Ramos (cell line): ENCODE measurements around the gene TNFAIP8.

Experiments
- in situ Hi-C: fragments of 300-500 bp; cut with MboI; formaldehyde crosslinking; loops from one replicate; pipeline ENCODE4 v1.14.3; 2022; ENCODE audit warnings: low sequenced_read_pairs; ENCODE audit not compliant: unreplicated experiment

TNFAIP8 gene

DNA sequence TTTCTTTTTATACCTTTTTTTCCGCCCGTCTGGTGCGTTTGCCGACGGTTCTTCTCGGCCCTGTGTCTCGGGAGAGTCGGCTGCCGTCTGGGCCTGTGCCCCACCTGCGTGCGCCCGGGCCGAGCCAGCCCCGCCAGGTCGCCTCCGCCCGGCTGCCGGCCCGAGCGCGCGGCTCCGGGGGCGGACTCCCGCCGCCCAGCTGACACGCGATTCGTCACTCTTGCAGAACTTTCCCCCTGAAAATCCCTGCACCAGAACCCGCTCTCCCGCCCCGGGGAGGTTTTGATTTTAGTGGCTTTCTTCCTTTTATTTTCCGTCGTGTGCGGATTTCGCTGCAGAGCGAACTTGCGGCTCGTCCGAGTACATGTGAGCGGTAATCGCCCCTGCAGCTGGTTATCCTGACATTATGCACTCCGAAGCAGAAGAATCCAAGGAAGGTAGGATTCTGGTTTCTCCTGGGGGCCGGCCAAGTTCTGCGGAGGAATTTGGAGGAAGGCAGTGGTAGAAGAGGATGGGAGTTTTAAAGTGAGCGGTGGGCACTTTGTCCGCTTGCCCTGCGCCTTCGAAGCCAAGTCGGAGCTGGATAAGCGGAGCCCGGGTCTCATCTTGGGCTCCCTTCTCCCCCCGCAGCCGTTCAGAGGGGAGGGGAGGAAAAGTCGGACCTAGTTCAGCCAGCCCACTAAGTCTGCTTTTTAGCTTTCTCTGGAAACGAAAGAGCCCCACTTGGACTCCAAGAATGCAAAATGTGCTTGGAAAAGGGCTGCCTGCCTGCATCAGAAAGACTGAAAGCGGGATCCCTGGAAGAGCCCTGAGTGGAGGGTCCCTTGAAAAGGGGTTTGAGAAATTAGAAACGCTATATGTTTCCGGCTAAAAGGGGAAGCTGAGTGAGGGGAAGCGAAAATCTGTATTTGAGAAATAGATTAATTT is at the start of gene TNFAIP8:
TSS of gene TNFAIP8 (plus strand) at position 335 of the 927 bp plus-strand sequence. CDS start at position 407, 72 bp downstream.
- in situ Hi-C loops = no loop called here

DNA sequence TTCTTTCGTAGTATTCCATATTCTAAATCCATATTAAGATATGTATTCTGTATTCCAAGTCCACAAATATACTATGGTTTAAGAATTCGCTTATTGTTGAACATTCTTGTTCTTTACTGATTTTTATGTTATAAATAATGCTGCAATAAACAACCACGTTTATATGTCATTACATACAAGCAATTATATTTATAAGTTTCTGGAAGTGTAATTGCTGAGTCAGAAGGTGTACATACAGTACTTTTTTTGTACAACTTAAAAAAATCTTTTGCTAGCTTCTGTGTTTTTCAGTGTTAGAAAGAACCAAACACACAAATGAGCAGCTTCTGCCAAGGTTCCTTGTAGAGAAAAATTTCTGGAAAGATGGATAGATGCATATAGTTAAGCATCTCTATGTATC is 48.6 kb upstream of the TNFAIP8 start:
- in situ Hi-C loops = no loop called here

DNA sequence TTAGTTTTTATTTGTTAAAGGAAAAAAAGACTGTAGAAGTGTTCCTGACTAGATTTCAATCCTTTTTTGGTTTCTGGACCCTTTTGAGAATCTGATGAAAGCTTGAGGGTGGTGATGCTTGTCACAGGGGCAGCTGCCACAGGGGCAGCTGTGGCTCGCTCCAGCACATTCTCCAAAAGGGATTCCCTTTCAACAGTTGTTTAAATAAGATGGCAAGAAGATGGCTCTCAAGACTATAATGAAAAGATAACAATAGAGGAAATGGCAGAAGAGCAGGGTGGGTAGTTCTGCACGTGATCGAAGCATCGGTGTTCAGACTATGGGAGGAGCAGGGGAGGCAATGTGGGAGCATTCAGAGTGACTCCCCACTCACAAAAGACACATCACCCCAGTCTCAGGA is 46.5 kb upstream of the TNFAIP8 start:
- in situ Hi-C loops = no loop called here

DNA sequence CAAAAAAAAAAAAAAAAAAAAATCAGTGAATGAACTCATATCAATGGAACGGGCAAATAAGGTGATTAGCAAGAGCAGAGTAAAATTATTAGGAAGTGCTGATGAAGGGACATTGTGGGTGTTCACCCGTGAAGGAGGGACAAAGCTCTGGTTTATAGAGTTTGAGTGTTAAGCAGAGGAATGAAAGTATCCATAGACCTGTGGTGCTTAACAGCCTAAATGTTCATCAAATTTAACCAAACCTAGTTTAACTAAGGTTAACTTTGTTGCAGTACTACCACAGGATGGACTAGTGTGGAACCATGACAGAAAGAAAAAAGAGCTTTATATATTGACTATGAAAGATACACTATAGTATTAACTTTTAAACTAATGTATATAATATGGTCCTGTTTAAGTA is 44.1 kb upstream of the TNFAIP8 start:
- in situ Hi-C loops = no loop called here

DNA sequence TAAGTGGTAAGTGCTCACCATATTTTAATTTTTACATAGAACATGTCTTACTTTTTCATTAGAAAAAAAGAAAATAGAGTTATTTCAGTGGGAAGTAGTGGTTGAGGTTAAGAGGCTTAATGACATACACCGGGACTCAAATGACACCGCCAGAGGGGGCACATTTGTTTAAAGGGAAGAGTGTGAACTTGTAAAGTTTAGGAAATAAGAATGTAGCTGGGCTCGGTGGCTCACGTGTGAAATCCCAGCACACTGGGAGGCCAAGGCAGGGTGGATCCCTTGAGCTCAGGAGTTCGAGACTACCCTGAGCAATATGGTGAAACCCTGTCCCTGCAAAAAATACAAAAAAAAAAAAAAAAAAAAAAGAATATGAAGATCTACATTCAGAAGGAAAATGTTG is 43.4 kb upstream of the TNFAIP8 start:
- in situ Hi-C loops = no loop called here

DNA sequence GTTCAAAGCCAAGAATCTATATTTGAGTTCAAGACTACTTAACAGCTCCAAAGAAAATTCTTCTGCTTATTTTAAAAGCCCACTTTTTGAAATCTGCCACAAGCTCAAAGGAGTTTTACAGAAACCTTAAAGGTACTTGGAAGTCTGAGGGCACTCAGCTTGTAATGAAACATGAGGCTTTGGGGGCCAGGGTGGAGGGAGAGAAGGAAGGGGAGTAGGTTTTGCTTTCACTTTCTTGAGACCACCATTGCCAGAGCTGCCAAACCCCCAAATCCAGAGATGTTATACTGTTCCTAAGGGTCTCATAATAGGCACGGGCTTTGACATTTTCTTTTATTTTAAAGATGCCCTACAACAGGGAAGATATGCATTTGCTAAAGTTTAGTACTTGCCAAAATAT is 42.6 kb upstream of the TNFAIP8 start:
- in situ Hi-C loops = no loop called here

DNA sequence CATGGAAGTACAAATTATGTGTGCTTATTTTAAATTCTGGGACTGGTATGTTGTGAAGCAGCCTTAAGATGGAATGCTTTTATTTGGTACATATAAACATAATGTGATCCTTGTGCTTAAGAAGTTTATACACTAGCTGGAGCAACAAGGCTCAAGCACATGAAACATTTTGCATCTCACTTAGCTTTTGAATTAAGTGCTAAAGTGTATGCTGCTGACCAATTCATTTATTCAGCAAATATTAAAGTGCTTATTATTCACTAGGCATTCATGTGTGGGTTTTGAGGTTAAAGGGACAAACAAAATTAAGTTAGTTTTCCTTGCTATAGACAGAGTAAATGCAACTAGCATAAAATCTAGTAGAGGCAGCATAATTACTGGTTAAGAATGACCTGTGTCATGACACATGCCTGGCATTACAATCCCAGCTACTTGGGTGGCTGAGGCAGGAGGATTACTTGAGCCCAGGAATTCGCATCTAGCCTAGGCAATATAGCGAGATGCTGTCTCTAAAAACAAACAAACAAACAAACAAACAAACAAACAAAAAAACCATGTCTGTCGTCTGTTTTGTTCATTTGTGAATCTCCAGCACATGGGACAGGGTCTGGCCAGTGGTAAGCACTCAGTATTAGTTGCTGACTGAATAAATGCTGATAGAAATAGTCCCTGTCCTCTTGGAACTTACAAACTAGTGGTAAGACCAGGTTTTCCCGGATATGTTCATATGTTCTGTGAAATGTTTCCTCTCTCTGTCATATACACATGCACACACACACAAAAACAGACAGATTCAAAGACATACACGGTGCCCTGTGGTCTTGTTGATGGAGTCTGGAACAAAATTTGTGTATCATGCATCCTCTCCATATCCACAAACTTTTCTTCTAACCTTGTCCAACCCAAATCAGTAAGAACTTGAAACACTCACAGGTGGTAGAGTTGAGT is 41.9 kb upstream of the TNFAIP8 start:
- in situ Hi-C loops = no loop called here

DNA sequence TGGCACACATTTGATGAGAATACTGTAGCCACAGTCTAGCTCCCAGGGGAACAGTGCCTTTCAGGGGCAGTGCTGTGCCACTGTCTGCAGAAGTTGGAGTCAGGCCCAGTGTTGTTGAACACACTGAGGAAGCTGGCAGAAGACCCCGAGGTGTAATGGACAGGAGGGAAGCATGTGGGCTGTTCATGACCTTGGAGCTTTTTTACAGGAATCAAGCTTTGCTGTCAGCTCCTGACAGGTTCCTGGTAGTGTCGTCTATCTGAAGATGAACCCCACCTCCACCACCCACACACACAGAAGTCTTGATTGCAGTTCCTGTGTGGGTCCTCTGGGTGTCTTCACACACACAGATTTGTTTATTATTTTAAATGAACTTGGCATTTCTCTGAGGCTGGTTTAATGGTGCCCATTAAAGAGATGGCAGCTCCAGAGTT is 40.3 kb upstream of the TNFAIP8 start:
- in situ Hi-C loops = no loop called here

DNA sequence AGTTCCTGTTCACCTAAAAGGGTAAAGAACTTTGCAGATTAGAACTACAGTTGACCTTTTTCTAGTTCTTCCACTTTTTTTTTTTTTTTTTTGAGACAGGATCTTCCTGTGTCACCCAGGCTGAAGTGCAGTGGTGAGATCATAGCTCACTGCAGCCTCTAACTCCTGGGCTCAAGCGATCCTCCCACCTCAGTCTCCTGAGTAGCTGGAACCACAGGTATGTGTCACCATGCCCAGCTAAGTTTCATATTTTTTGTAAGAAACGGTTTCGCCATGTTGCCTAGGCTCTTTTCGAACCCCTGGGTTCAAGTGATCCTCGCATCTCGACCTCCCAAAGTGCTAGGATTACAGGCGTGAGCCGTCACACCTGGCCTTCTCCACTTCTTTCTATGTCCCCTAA is 39.7 kb upstream of the TNFAIP8 start:
- in situ Hi-C loops = no loop called here

DNA sequence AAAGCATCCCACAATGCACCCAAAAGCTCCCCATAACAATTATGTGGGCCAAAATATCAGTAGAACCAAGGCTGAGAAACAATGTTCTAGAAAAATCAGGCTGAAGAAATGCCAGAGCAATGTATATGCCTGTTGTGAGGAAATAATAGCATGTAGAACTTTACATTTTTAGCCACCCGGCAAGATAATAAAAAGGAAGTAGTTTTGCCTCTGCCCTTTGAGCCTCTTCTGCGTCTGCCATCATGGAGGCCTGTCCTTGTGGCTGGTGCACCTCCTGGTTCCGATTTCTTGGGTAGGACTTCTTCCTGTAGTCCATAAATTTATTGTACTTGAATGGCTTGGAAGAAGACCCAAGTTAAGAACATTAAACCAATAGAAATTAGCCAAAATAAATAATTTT is 38.9 kb upstream of the TNFAIP8 start:
- in situ Hi-C loops = no loop called here

DNA sequence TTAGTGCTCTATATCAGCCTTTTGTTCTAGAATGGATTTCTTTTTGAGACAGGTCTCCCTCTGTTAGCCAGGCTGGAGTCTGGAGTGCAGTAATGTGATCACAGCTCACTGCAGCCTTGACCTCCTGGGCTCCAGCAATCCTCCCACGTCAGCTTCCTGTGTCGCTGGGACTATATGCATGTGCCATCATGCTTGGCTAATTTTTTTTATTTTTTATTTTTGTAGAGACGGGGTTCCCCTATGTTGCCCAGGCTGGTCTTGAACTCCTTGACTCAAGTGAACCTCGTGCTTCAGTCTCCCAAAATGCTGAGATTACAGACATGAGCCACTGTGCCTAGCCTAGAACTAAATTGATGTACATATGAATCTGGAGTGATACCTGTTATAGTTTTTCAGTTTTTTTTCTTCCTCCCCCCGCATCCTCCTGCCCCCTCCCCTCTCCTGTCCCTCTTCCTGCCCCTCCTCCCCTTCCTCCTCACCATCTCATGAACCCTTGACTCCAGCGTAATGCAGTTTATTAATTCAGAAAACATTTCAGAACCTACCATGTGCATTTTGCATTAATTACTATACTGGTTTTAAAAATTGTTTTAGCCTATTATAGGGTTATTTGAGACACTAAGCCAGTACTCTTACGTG is 37.4 kb upstream of the TNFAIP8 start:
- in situ Hi-C loops = no loop called here

DNA sequence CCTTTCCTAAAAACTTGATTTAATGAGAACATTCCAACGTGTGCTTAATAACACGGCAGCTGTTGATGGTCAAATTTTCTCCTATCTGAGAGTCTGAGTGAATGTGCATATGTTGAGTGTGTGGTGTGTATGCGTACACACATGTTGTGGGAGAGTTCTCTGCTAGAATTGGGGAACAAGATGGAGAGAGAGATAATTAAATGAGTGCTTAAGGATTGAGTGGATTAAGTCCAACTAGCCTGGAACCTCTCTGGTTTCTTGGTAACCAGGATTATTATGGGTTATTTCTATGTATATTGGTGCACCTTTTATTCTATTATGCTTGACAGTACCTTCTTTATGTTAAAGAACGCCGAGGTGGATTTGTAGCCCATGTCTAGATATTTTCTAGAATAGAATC is 36.4 kb upstream of the TNFAIP8 start:
- in situ Hi-C loops = no loop called here

DNA sequence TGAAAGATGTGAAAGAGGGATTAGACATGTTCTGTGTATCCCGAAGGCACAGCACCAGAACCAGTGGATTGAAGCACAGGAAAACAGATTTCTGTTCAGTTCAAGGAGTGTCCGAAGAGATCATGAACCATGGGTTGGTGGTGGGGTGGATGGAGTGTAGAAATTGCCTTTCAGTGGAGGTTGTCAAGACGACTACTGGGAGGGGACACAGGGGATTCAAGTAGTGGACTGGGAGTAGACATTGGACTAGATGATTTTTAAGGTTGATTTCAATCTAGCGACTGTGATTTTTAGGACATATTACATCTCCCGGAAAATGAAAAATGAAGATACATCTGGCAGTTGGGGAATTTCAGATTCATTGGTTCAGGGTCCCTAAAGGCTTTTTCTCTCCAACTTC is 35.9 kb upstream of the TNFAIP8 start:
- in situ Hi-C loops = loop anchor here (5.0 kb wide), 1 partner anchor 92 kb away; no protein-coding TSS in a partner anchor

DNA sequence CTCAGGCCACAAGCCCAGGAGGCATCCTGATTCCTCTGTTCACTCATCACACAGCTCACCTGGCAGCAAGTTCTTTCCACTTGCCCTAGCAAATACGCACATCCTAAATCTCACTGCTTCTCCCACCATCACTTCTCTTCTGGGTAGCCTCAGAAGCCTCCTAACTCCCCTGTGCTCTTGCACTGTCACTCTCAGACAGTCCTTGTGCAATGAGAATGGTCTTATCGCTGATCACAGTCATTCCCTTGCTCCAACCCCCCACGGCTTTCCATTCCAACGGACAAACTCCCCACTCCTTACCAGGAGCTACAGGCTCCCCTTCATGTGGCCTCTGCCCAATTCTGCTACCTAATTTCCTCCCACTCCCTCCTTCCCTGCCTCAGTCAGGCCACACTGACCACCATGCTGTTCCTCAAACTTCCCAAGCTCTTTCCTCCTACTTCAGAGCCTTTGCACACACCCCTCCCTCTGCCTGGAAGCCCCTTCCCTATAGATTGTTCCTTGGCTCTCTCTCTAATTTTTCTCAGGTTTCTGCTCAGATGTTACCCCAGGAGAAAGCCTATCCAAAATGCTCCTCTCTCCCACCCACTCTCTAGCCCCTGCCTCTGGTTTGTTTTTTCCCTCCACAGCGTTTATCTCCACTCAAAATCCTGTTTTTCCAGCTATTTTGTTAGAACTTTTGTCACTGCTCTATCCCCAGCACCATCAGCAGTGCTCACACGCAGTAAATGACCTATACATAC is 34.1 kb upstream of the TNFAIP8 start:
- in situ Hi-C loops = loop anchor here (5.0 kb wide), 1 partner anchor 91 kb away; no protein-coding TSS in a partner anchor

DNA sequence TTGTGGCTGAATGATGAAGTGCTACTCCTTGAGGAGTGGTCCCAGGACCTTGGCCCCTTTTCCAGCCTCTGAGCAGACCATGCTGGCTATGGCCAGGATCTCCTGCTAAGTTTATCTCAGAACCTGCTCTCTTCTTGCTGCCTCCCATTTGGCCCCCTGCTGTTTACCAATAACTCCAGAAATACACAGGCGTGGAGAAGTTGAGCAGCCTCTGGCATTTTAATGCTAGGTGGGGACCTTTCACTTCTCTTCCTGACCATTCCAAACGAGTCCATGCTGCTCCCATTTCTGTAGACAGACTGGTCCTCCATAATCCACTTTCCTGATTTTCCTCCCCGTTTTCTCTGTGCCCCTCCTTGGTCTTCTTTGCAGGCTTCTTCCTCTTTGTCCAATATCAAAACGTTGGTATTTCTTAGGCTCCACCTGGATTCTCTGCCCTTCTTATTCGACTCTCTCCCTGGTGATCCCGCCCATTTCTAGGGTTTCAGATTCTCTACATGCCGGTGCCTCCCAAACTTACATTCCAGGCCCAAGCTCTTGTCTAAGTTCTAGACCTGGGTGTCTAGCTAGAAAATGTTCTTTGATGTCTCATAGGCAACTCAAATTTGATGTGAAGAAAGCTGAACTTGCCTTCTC is 33.4 kb upstream of the TNFAIP8 start:
- in situ Hi-C loops = loop anchor here (5.0 kb wide), 1 partner anchor 90 kb away; no protein-coding TSS in a partner anchor

DNA sequence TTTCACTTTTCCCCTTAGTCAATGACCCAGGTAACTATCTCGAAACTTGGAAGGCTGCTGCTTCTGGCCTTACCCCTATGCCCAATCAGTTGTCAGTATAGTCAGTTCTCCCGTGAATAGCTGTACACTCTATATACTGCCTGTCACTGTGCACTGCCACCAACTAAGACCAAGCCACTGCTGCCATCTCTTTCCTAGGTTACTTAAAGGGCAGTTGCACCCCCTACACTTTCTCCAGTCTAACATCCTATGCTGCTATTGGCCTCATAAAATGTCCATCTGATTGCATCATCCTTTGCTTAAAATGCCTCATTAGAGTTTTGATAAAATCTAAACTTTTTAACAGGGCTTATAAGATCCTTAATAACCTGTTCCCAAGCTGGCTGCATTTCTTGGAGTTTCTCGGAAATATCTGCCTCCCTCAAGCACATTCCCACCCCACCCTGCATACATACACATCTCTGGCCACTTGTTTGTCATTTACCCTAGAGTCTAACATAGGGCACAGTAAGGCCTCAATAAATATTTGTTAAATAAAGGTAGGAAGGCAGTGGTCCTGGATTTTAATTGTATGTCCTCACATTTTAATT is 32.8 kb upstream of the TNFAIP8 start:
- in situ Hi-C loops = loop anchor here (5.0 kb wide), 1 partner anchor 89 kb away; no protein-coding TSS in a partner anchor

DNA sequence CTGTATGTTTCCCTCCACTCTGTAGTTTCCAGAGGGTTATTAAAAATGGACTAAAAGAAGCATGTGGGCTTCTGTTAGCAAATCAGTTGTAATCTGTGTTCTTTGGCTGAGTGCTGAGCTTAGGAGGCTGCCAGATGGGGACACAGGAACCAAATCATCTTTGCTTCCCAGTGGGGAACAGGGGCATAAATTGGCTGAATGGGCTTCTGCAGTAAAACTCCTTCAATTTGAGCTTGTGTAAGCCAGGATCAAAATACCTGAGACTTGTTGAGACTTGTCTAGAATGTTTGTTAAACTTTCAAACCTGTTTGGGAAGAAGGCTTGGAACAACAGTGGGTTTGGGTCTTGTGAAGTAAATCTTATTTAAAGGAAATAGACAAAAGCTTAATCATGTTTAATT is 32.2 kb upstream of the TNFAIP8 start:
- in situ Hi-C loops = loop anchor here (5.0 kb wide), 1 partner anchor 89 kb away; no protein-coding TSS in a partner anchor

DNA sequence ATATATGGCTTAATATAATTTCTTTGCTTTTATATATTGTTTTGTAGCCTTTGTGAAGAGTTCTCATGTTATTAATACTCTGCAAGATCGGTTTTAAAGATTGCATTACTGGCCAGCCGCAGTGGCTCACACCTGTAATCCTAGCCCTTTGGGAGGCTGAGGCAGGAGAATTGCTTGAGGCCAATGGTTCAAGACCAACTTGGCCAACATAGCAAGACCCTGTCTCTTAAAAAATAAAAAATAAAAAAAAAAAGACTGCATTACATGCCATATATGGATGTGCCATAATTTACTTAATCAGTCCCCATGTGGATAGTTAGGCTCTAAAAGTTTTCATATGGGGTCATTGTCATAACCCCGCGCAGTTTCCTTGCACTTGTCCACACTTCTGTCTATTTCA is 31.0 kb upstream of the TNFAIP8 start:
- in situ Hi-C loops = loop anchor here (5.0 kb wide), 1 partner anchor 87 kb away; no protein-coding TSS in a partner anchor

DNA sequence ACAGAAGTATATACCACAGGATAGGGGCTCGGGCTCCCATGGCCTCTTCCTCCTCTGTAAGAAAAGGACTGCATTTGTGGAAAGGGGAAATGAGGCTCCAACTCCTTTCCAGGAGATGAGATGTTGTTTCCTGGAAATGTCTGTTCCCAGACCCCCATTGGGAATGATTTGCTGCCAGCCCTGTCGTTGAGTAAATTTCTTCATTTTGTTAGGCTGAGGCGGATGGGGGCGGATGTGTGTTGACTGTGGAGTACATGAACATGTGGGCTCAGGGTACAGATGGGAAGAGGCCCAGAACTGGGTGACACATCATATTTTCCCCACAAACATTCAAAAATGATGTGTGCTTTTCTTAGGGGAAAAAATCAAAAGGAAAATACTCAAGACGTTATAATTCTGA is 28.8 kb upstream of the TNFAIP8 start:
- in situ Hi-C loops = no loop called here
